GM12801 (cell line): ENCODE data around the gene CPNE4.

Experiments
- TF ChIP-seq, protein P1 (sequence below): IDR thresholded peaks from one replicate; pipeline ENCODE4 v1.5.1; 2011; ENCODE audit warnings: control low read depth; ENCODE audit not compliant: insufficient read length; ENCODE audit errors: extremely low read depth

Gene CPNE4

DNA sequence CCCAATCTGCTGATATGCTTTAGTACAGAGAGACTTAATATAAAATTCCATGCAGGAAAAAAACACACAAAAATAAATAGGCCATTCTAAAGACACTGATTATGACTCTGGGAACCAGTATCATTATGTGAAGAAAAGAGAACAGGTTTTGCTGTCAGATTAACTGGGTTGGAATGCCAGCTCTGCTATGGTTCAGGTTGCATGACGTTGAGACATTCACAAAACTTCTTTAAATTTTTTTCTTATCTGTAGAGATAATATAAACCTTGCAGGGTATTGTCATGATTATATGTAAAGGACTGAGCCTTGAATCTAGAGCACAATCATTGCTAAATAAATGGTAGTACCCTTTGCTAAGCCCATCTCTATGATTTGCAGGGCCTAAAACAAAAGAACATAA lies 86.0 kb downstream of the CPNE4 start:
- TF ChIP-seq, protein P1, sequence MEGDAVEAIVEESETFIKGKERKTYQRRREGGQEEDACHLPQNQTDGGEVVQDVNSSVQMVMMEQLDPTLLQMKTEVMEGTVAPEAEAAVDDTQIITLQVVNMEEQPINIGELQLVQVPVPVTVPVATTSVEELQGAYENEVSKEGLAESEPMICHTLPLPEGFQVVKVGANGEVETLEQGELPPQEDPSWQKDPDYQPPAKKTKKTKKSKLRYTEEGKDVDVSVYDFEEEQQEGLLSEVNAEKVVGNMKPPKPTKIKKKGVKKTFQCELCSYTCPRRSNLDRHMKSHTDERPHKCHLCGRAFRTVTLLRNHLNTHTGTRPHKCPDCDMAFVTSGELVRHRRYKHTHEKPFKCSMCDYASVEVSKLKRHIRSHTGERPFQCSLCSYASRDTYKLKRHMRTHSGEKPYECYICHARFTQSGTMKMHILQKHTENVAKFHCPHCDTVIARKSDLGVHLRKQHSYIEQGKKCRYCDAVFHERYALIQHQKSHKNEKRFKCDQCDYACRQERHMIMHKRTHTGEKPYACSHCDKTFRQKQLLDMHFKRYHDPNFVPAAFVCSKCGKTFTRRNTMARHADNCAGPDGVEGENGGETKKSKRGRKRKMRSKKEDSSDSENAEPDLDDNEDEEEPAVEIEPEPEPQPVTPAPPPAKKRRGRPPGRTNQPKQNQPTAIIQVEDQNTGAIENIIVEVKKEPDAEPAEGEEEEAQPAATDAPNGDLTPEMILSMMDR, result no peak

DNA sequence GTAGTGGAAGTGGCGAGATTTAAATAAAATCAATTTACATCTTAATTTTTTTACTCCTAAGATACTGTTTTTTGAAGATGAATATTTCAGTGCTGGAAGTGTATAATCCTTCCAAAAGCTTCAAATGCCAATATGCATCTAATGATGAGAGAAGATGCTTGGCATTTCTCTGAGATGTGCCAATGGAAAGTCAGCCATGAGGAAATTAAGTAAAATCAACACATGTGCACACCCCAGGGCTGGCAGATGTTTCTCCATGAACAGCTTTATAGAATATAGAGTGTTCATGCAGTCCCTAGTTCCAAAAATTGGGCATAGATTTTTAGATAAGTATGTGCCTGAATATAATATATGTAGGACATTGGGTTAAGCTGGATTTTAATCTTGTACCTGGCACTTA lies 90.1 kb downstream of the CPNE4 start:
- TF ChIP-seq, protein P1, result no peak

GRCh38 chr3:131933665-131934064 lies 101.1 kb downstream of the CPNE4 start:
- TF ChIP-seq, protein P1, result no peak

DNA sequence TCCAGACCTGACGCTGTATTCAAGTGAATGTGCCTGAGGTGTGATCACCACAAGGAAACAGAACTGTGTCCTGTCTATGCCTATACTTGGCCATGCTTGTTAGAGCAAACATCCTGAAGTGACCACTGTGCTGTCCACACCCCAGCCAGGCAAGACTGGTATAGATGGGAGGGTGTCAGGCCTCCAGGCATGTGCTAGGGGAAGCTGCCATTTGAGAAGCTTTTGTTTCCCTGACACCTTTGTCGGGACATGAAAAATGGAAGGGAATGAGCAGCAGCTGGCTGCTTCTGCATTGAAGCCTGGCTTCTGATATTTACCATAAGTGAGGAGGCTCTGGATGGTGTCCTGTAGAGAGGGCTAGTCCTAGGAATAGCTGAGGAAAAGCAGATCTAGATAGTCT lies 106.2 kb downstream of the CPNE4 start:
- TF ChIP-seq, protein P1, result no peak

DNA sequence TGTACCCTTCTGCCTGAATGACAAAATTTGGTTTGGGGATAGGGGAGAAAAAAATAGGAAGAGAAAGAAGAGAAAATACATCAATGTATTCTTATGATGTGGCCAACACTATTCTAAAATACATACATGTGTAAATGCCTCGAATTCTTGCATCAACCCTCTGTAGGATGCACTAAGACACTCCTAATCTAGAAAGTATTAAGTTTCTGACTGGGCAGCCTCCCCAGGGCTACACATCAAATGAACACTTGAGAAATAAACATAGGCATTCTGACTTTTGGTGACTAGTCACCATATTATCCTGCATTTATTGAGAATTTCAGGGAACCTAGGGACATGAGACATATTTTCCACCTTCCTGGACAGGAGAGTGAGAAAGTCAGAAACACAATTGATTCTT lies 109.2 kb downstream of the CPNE4 start:
- TF ChIP-seq, protein P1, result no peak

GRCh38 chr3:131922356-131922755 lies 112.5 kb downstream of the CPNE4 start:
- TF ChIP-seq, protein P1, result no peak

DNA sequence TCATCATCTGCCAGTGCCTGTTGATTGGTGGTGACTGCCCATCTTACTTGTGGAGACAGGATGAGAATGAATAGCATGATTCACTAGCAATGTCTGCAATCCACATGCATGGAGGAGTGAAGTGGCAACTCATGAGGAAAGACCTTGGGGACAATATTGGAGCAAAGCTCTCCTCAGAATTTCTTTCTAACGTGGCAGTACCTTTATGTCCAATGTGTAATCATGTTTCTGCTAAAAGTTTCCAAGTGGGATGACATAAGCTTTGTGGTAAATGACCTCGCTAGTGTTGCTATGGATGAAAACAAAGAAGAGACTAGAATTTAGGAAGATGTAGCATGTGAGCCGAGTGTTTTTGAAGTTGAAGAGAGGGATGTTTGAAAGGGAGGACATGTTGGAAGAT lies 117.8 kb downstream of the CPNE4 start:
- TF ChIP-seq, protein P1, result no peak
